ENCODE data around the gene ZNF213.
"Not testable (repeated sequence)": the region's sequence is repeated elsewhere in the genome, so short reads cannot be mapped to it uniquely, and the experiment has no call there.

ZNF213 gene

DNA sequence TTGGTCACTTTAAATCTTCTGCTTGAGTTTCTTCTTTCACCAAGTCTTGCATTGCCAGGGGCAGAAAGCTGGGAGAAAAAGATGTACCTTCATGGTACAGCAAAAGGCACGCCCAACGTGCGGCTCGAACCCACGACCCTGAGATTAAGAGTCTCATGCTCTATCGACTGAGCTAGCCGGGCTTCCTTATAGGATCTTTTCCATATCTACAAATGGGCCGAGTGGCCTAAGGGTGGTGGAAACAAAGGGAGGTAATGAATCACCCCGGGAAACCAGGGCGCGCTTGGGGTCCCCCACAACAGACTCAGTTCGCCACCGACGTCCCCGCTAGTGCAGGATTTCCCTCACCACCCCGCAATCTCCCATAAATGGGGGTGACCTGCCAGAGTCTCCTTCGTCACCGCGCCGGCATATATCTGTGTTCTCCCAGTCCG lies 45.6 kb downstream of the ZNF213 start:
- CTCF ChIA-PET: no interaction called here
- no peak for DNase-seq (ENCODE audit: extremely low spot score)
- POLR2A ChIA-PET: no interaction called here
- no peak for TF ChIP-seq CTCF (IDR thresholded peaks at IDR 0.05; ENCODE audit: control extremely low read depth, extremely low read depth, low read depth, missing control alignments)

DNA sequence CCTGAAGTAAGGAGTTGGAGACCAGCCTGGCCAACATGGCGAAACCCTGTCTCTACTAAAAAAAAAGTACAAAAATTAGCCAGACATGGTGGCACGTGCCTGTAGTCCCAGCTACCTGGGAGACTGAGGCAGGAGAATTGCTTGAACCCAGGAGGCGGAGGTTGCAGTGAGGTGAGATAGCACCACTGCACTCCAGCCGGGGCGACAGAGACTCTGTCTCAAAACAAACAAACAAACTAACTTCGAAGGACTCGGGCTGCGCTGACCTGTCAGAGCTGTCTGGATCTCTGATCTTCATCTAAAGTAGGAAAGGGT lies 47.4 kb downstream of the ZNF213 start:
- CTCF ChIA-PET: interaction anchor here (0.9 to 2.3 kb wide), 4 partner anchors 11 to 124 kb away, joined by 3 to 11 read pairs (median 8); no protein-coding TSS in a partner anchor
- POLR2A ChIA-PET; DNase-seq (ENCODE audit: extremely low spot score): not testable (repeated sequence)

- peak; percentile 40 for DNase-seq (ENCODE audit: extremely low spot score)
- TF ChIP-seq CTCF (IDR thresholded peaks at IDR 0.05; ENCODE audit: control extremely low read depth, extremely low read depth, low read depth, missing control alignments): peak; percentile 19
- ChIA-PET CTCF (interaction anchor here (1.2 to 2.3 kb wide), 4 partner anchors 9 to 89 kb away, joined by 3 to 11 read pairs (median 8); no protein-coding TSS in a partner anchor), POLR2A (no interaction called here)
These were observed 48.0 kb downstream of the ZNF213 start for GRCh38 chr16:3182608-3183444.

- POLR2A ChIA-PET: no interaction called here
- CTCF ChIA-PET: interaction anchor here (1.1 to 2.3 kb wide), 5 partner anchors 10 to 89 kb away, joined by 3 to 11 read pairs (median 5); no protein-coding TSS in a partner anchor
- TF ChIP-seq CTCF (IDR thresholded peaks at IDR 0.05; ENCODE audit: control extremely low read depth, extremely low read depth, low read depth, missing control alignments): no peak
- no peak for DNase-seq (ENCODE audit: extremely low spot score)
These were observed 48.8 kb downstream of the ZNF213 start for GRCh38 chr16:3183445-3184139.

DNA sequence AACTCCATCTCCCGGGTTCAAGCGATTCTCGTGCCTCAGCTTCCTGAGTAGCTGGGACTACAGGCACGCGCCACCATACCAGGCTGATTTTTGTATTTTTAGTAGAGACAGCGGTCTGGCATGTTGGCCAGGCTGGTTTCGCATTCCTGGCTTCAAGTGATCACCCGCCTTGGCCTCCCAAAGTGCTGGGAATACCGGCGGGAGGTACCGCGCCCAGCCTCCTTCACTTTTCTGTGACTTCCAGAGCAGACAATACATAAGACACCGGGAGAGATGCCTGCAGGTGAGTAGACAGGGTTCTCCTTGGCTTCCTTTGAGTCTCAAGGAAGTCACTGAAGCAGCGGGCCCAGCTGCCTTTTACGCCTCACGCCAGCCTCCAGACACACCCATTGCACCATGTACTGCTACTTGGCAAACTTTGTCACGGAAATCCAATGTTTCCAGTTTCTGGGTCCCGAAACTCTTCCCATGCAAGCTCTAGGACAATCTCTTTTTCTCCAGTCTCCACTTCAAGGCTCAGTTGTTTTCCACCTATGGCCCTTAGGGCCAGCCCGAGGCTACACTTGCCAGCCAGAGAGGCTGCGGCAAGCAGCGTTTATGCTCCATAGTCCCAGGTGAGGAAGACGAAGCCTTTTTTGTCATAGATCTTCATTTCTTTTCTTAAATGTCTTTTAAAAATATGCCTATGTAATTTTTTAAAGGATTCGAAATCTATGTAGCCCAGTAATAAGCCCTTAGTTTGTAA lies 52.3 kb downstream of the ZNF213 start:
- DNase-seq (ENCODE audit: extremely low spot score): no peak
- ChIA-PET CTCF (interaction anchor here (1.1 kb wide), 1 partner anchor 156 kb away, joined by 3 read pairs; no protein-coding TSS in a partner anchor), POLR2A (interaction anchor here (0.6 to 0.8 kb wide), 3 partner anchors 13 to 103 kb away, joined by 3 to 6 read pairs (median 4); no protein-coding TSS in a partner anchor)
- no peak for TF ChIP-seq CTCF (IDR thresholded peaks at IDR 0.05; ENCODE audit: control extremely low read depth, extremely low read depth, low read depth, missing control alignments)

DNA sequence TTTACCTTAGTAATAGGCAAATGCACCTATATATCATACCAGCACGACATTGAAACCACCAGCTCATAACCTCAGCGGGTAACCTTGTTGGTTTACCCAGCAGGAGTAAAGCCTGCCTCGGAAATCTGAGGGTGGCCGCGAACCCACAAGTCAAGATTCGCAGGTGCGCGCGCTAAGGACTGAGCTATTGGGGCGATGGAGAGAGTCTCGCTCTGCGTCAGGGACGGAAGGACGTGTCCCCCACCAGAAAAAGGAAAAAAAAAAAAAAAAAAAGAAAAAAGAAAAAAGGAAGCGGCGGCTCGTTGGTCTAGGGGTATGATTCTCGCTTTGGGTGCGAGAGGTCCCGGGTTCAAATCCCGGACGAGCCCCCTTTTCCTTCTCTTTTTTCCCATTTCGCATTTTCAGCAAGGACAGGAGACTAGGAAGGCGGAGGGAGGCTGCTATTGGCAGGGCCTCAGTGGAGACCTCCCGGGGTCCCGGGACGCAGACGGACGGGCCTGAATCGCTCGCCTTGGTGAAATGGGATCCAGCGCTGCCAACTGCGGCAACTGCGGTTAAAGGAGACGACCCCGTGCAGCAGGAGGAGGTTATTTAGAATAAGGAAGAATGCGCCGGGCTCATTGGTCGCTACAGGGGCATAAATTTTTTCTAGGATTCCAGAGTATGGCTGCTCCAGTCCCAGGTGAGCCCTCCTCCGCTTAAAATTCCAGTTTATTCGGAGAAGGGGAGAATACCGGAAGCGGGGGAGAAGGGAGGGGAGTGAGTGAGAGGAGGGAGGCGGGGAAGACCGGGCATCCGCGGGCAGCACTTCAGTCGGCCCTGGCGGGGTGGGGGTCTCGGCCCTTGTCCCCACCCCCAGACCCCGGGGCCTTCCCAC lies 53.2 kb downstream of the ZNF213 start, which contains the start of gene OR1F1:
OR1F1 (plus strand) TSS at position 407 of the 877 bp plus-strand sequence.
- ChIA-PET CTCF (interaction anchor here (1.1 kb wide), 1 partner anchor 157 kb away, joined by 3 read pairs; no protein-coding TSS in a partner anchor), POLR2A (interaction anchor here (0.6 to 0.8 kb wide), 3 partner anchors 14 to 102 kb away, joined by 3 to 6 read pairs (median 4); no protein-coding TSS in a partner anchor)
- peak; percentile 58 for DNase-seq (ENCODE audit: extremely low spot score)
- TF ChIP-seq CTCF (IDR thresholded peaks at IDR 0.05; ENCODE audit: control extremely low read depth, extremely low read depth, low read depth, missing control alignments): no peak
